Measurements from ENCODE around the gene UNC5C. TPM values are rescaled to one million over a fixed set of nuclear protein-coding genes. Genes with fewer than 3 reads are reported as not detected.

UNC5C gene
- total RNA-seq, 1 donor from 2014 or later = 0.39 TPM

- TF ChIP-seq EZH2phosphoT487 (IDR thresholded peaks at IDR 0.05) (no peak), EZH2 (IDR thresholded peaks at IDR 0.05) (no peak)
- TF ChIP-seq, protein P1, sequence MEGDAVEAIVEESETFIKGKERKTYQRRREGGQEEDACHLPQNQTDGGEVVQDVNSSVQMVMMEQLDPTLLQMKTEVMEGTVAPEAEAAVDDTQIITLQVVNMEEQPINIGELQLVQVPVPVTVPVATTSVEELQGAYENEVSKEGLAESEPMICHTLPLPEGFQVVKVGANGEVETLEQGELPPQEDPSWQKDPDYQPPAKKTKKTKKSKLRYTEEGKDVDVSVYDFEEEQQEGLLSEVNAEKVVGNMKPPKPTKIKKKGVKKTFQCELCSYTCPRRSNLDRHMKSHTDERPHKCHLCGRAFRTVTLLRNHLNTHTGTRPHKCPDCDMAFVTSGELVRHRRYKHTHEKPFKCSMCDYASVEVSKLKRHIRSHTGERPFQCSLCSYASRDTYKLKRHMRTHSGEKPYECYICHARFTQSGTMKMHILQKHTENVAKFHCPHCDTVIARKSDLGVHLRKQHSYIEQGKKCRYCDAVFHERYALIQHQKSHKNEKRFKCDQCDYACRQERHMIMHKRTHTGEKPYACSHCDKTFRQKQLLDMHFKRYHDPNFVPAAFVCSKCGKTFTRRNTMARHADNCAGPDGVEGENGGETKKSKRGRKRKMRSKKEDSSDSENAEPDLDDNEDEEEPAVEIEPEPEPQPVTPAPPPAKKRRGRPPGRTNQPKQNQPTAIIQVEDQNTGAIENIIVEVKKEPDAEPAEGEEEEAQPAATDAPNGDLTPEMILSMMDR (IDR thresholded peaks at IDR 0.05) = no peak
- DNase-seq (ENCODE audit: low spot score) = no peak
- H3K9ac ChIP-seq = no peak overlapping the region
- no peaks in the 10 kb centered on the region for H3K36me3 ChIP-seq
- no peak overlapping the region for H3K4me2 ChIP-seq
- H3K9me3 ChIP-seq (ENCODE audit: low read depth) = no peaks in the 10 kb centered on the region
- no peak overlapping the region for H3K4me3 ChIP-seq
- H4K20me1 ChIP-seq (ENCODE audit: low read depth) = no peaks in the 10 kb centered on the region
- H3K36me3 Mint-ChIP-seq = no peaks in the 10 kb centered on the region
- H2AFZ ChIP-seq (replicated peaks) = no peak overlapping the region
- H3K27ac Mint-ChIP-seq = no peak overlapping the region
- no peaks in the 10 kb centered on the region for H3F3A ChIP-seq (ENCODE audit: low read depth)
- no peak overlapping the region for H3K27ac ChIP-seq
- H3K4me1 ChIP-seq = peaks cover 5% of the 10 kb centered on the region
- H3K4me1 Mint-ChIP-seq = peaks cover 27% of the 10 kb centered on the region
- H3K79me2 ChIP-seq (ENCODE audit: low read depth) = no peaks in the 10 kb centered on the region
- no peak overlapping the region for H3K4me3 Mint-ChIP-seq
- no peaks in the 10 kb centered on the region for H3K9me3 Mint-ChIP-seq
- peaks cover 6% of the 10 kb centered on the region for H3K27me3 ChIP-seq
- H3K27me3 Mint-ChIP-seq (ENCODE audit: insufficient read depth, low read depth) = no peaks in the 10 kb centered on the region
Measured at GRCh38 chr4:95556207-95556859, 7.6 kb upstream of the UNC5C start.

DNA sequence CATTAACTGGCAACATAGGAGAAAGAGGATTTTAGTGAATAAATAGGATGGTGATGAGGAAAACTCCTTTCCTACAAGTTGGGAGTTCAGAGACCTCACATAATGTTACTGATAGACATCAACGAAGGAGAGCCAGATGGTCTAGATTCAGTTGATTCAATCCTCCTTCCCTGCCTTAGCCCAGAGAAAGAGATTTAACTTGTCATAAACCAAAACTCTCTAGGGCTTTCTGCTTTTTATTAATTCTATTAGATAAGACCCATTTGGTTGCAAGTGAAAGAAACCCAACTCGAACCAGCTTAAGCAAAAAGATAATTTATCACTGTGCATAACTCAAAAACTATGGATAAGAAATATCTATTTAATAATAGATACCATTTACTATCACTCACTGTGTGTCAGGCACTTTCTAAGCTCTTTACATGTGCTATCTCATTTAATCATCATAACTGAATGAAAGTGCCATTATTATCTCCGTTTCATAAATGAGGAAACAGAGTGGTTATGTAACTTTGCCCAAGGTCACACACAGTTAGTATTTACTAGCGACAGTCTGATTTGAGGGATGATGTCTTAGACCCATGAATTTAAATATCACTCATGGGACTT, 4.3 kb upstream of the UNC5C start:
- Mint-ChIP-seq H3K4me1 (peaks cover 36% of the 10 kb centered on the region), H3K27ac (no peak overlapping the region), H3K9me3 (no peaks in the 10 kb centered on the region), H3K4me3 (no peak overlapping the region), H3K27me3 (ENCODE audit: insufficient read depth, low read depth) (no peaks in the 10 kb centered on the region), H3K36me3 (no peaks in the 10 kb centered on the region)
- no peak overlapping the region for H2AFZ ChIP-seq (replicated peaks)
- TF ChIP-seq EZH2 (IDR thresholded peaks at IDR 0.05) = no peak
- TF ChIP-seq, protein P1 (IDR thresholded peaks at IDR 0.05) = no peak
- no peak overlapping the region for H3K4me3 ChIP-seq
- no peak overlapping the region for H3K9ac ChIP-seq
- no peaks in the 10 kb centered on the region for H3K36me3 ChIP-seq
- H4K20me1 ChIP-seq (ENCODE audit: low read depth) = no peaks in the 10 kb centered on the region
- no peaks in the 10 kb centered on the region for H3K9me3 ChIP-seq (ENCODE audit: low read depth)
- H3K4me2 ChIP-seq = no peak overlapping the region
- peaks cover 5% of the 10 kb centered on the region for H3K4me1 ChIP-seq
- H3K27ac ChIP-seq = no peak overlapping the region
- H3F3A ChIP-seq (ENCODE audit: low read depth) = peaks cover 5% of the 10 kb centered on the region
- no peaks in the 10 kb centered on the region for H3K79me2 ChIP-seq (ENCODE audit: low read depth)
- peaks cover 39% of the 10 kb centered on the region for H3K27me3 ChIP-seq
- no peak for DNase-seq (ENCODE audit: low spot score)

DNA sequence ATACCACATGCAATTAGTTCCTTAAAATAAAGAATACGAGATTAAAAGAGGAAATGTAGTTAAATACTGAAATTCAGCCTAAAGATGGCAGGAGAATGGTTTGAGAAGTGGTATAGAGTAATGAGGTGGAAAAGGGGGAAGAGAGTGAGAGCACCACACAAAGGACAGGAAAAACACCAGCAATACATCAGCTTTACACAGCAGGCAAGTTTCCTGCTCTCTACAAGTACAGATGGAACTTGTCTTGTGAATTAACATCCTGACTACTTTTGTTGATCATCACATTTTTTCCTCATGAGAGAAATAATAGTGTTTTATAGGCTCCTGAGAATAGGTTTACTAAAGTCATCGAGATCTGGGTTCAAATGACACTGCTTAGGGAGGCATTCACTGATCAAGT, 2.9 kb upstream of the UNC5C start:
- TF ChIP-seq EZH2 (IDR thresholded peaks at IDR 0.05) (no peak), EZH2phosphoT487 (IDR thresholded peaks at IDR 0.05) (no peak)
- TF ChIP-seq, protein P1 (IDR thresholded peaks at IDR 0.05) = no peak
- no peaks in the 10 kb centered on the region for H3K27me3 Mint-ChIP-seq (ENCODE audit: insufficient read depth, low read depth)
- no peaks in the 10 kb centered on the region for H3K9me3 ChIP-seq (ENCODE audit: low read depth)
- no peaks in the 10 kb centered on the region for H3K9me3 Mint-ChIP-seq
- no peak overlapping the region for H2AFZ ChIP-seq (replicated peaks)
- no peak overlapping the region for H3K4me2 ChIP-seq
- H3K9ac ChIP-seq = no peak overlapping the region
- H3K27me3 ChIP-seq = peaks cover 53% of the 10 kb centered on the region
- H3K4me3 ChIP-seq = no peak overlapping the region
- no peak for DNase-seq (ENCODE audit: low spot score)
- H3K4me3 Mint-ChIP-seq = peak overlapping the region; percentile 73
- H3K79me2 ChIP-seq (ENCODE audit: low read depth) = no peaks in the 10 kb centered on the region
- no peak overlapping the region for H3K27ac ChIP-seq
- no peaks in the 10 kb centered on the region for H3K36me3 Mint-ChIP-seq
- H3K4me1 Mint-ChIP-seq = peaks cover 37% of the 10 kb centered on the region
- H3F3A ChIP-seq (ENCODE audit: low read depth) = peaks cover 19% of the 10 kb centered on the region
- peaks cover 8% of the 10 kb centered on the region for H3K4me1 ChIP-seq
- no peaks in the 10 kb centered on the region for H3K36me3 ChIP-seq
- H4K20me1 ChIP-seq (ENCODE audit: low read depth) = no peaks in the 10 kb centered on the region
- peak overlapping the region; percentile 28 for H3K27ac Mint-ChIP-seq

All from neural progenitor cell (in vitro differentiated cells).